ENCODE measurements around the gene MARCHF3. TPM values are rescaled to one million over a fixed set of nuclear protein-coding genes. Genes with fewer than 3 reads are reported as not detected.

The MARCHF3 gene
- total RNA-seq, 1 experiment from 2014 or later = 16.1 TPM

- peaks cover 7% of the 10 kb centered on the region for H3K4me1 Mint-ChIP-seq (ENCODE audit: low read depth, unreplicated experiment)
- H3K36me3 Mint-ChIP-seq (ENCODE audit: insufficient read depth, unreplicated experiment) = no peaks in the 10 kb centered on the region
- H3K27ac Mint-ChIP-seq (ENCODE audit: unreplicated experiment) = no peak overlapping the region
- no peak overlapping the region for H3K4me3 Mint-ChIP-seq (ENCODE audit: low read depth, unreplicated experiment)
- no peaks in the 10 kb centered on the region for H3K9me3 Mint-ChIP-seq (ENCODE audit: low read depth, unreplicated experiment)
- no peaks in the 10 kb centered on the region for H3K27me3 Mint-ChIP-seq (ENCODE audit: unreplicated experiment)
- DNase-seq = no peak
- no TSS peak for BruUV-seq (replicated peaks)
- intact Hi-C loops (cut with micrococcal nuclease; ENCODE audit: unreplicated experiment) = no loop called here
- TF ChIP-seq CTCF (IDR thresholded peaks at IDR 0.05; ENCODE audit: unreplicated experiment) = no peak
- CTCF ChIA-PET = no interaction called here
Measured at GRCh38 chr5:126973193-126973592, 57.2 kb downstream of the MARCHF3 start.

- no peak overlapping the region for H3K27ac Mint-ChIP-seq (ENCODE audit: unreplicated experiment)
- no peak for DNase-seq
- no peaks in the 10 kb centered on the region for H3K27me3 Mint-ChIP-seq (ENCODE audit: unreplicated experiment)
- H3K4me3 Mint-ChIP-seq (ENCODE audit: low read depth, unreplicated experiment) = no peak overlapping the region
- CTCF ChIA-PET = no interaction called here
- H3K9me3 Mint-ChIP-seq (ENCODE audit: low read depth, unreplicated experiment) = no peaks in the 10 kb centered on the region
- H3K36me3 Mint-ChIP-seq (ENCODE audit: insufficient read depth, unreplicated experiment) = no peaks in the 10 kb centered on the region
- no TSS peak for BruUV-seq (replicated peaks)
- H3K4me1 Mint-ChIP-seq (ENCODE audit: low read depth, unreplicated experiment) = peaks cover 7% of the 10 kb centered on the region
- intact Hi-C loops (cut with micrococcal nuclease; ENCODE audit: unreplicated experiment) = no loop called here
- TF ChIP-seq CTCF (IDR thresholded peaks at IDR 0.05; ENCODE audit: unreplicated experiment) = no peak
Measured at GRCh38 chr5:126972062-126972895, 58.1 kb downstream of the MARCHF3 start.

GRCh38 chr5:126971455-126972031 lies 58.8 kb downstream of the MARCHF3 start:
- intact Hi-C loops (cut with micrococcal nuclease; ENCODE audit: unreplicated experiment) = no loop called here
- Mint-ChIP-seq H3K9me3 (ENCODE audit: low read depth, unreplicated experiment) (no peaks in the 10 kb centered on the region), H3K36me3 (ENCODE audit: insufficient read depth, unreplicated experiment) (no peaks in the 10 kb centered on the region), H3K27ac (ENCODE audit: unreplicated experiment) (no peak overlapping the region), H3K27me3 (ENCODE audit: unreplicated experiment) (no peaks in the 10 kb centered on the region), H3K4me3 (ENCODE audit: low read depth, unreplicated experiment) (no peak overlapping the region), H3K4me1 (ENCODE audit: low read depth, unreplicated experiment) (peaks cover 7% of the 10 kb centered on the region)
- DNase-seq = no peak
- CTCF ChIA-PET = no interaction called here
- no peak for TF ChIP-seq CTCF (IDR thresholded peaks at IDR 0.05; ENCODE audit: unreplicated experiment)
- no TSS peak for BruUV-seq (replicated peaks)

GRCh38 chr5:126970517-126971017 lies 59.8 kb downstream of the MARCHF3 start:
- H3K4me3 Mint-ChIP-seq (ENCODE audit: low read depth, unreplicated experiment) = no peak overlapping the region
- TF ChIP-seq CTCF (IDR thresholded peaks at IDR 0.05; ENCODE audit: unreplicated experiment) = no peak
- no peaks in the 10 kb centered on the region for H3K9me3 Mint-ChIP-seq (ENCODE audit: low read depth, unreplicated experiment)
- H3K36me3 Mint-ChIP-seq (ENCODE audit: insufficient read depth, unreplicated experiment) = no peaks in the 10 kb centered on the region
- H3K27me3 Mint-ChIP-seq (ENCODE audit: unreplicated experiment) = no peaks in the 10 kb centered on the region
- H3K4me1 Mint-ChIP-seq (ENCODE audit: low read depth, unreplicated experiment) = peaks cover 14% of the 10 kb centered on the region
- intact Hi-C loops (cut with micrococcal nuclease; ENCODE audit: unreplicated experiment) = no loop called here
- BruUV-seq (replicated peaks) = no TSS peak
- H3K27ac Mint-ChIP-seq (ENCODE audit: unreplicated experiment) = no peak overlapping the region
- CTCF ChIA-PET = no interaction called here
- no peak for DNase-seq

All from Calu3 (cell line).